GM12891 (cell line): ENCODE measurements around the gene ALPG.

Experiments
- POLR2A ChIP-seq: IDR thresholded peaks from 2 replicates; pipeline ENCODE4 v1.6.1; 2011; ENCODE audit warnings: low read depth, low read length, control low read depth
- SPI1 ChIP-seq: IDR thresholded peaks from 2 replicates; pipeline ENCODE4 v1.6.1; 2011; ENCODE audit warnings: low read depth, low read length, control low read depth

- TF ChIP-seq SPI1 (no peak), POLR2A (no peak)
Measured at GRCh38 chr2:232418466-232419244, 12.0 kb downstream of the ALPG start.
